GM12801 (cell line): ENCODE measurements around the gene OTUD6A.

Source experiments
- TF ChIP-seq, protein P1 (sequence below): IDR thresholded peaks from one replicate; pipeline ENCODE4 v1.5.1; 2011; ENCODE audit warnings: control low read depth; ENCODE audit not compliant: insufficient read length; ENCODE audit errors: extremely low read depth

Gene OTUD6A

GRCh38 chrX:70079870-70080269, 17.6 kb downstream of the OTUD6A start:
- TF ChIP-seq, protein P1, sequence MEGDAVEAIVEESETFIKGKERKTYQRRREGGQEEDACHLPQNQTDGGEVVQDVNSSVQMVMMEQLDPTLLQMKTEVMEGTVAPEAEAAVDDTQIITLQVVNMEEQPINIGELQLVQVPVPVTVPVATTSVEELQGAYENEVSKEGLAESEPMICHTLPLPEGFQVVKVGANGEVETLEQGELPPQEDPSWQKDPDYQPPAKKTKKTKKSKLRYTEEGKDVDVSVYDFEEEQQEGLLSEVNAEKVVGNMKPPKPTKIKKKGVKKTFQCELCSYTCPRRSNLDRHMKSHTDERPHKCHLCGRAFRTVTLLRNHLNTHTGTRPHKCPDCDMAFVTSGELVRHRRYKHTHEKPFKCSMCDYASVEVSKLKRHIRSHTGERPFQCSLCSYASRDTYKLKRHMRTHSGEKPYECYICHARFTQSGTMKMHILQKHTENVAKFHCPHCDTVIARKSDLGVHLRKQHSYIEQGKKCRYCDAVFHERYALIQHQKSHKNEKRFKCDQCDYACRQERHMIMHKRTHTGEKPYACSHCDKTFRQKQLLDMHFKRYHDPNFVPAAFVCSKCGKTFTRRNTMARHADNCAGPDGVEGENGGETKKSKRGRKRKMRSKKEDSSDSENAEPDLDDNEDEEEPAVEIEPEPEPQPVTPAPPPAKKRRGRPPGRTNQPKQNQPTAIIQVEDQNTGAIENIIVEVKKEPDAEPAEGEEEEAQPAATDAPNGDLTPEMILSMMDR = no peak

GRCh38 chrX:70082723-70083122, 20.5 kb downstream of the OTUD6A start:
- TF ChIP-seq, protein P1 = no peak

DNA sequence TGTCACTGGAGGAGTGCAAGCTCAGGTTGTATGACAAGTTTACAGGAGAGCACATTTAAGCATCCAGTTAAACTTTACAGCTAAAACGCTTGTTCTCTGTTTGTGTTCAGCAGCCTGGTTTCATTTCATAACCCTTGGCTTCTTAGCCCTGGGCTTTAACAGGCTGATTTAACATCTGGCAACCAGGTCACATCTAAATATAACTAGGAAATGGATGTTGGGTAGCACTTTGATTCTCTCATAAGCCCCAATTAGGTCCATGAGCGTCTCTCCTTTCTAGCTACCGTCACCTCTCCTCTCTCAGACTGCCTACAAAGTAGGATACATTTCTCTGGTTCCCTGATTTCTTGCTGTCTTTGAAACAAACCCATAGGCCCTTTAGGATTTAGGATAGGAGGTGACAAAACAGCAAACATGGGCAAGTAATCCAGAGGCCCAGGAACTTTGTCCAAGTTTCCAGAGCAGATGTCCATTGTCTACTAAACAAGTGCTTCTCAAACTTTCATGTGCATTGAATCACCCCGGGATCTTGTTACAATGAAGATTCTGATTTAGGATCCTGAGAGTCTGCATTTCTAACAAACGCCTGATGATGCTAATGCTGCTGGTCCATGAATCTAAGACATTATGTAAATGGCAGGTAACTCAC, 22.5 kb downstream of the OTUD6A start:
- TF ChIP-seq, protein P1 = no peak

DNA sequence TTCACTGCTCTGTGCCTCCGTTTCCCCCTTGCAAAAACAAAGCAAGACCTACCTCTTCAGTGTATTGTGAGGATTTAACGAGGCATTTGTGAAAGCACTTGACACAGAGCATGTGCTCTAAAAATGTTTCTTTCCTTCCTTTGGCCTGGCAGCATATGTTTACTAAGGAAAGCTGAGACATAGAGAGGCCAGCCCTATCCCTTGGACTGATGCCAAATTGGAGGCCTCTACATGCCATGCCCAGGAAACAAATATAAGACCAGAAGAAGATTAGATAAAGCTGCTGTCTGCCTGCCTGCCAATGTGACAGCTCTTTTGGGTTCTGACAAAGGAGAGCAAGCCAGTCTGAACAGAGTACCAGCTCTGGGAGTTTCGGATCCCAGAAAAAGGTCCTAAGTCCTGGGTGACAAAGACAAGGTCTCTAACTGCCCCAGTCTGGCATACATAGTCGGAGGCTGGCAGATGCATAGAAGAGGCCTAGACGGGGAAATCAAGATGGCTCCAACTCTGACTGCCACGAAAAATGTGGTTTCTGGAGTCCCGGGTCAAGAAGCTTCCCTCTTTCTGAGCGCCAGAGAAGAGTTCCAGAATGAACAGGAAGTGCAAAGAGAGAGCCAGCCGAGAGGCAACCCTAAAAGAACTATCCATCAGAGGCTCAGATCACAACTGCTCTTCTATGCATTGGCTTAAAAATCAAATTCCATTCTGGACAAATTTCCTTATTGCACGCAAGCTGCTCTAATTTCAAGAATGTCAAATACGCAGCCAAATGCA, 25.8 kb downstream of the OTUD6A start:
- TF ChIP-seq, protein P1 = no peak

GRCh38 chrX:70088751-70089150, 26.5 kb downstream of the OTUD6A start:
- TF ChIP-seq, protein P1 = no peak

DNA sequence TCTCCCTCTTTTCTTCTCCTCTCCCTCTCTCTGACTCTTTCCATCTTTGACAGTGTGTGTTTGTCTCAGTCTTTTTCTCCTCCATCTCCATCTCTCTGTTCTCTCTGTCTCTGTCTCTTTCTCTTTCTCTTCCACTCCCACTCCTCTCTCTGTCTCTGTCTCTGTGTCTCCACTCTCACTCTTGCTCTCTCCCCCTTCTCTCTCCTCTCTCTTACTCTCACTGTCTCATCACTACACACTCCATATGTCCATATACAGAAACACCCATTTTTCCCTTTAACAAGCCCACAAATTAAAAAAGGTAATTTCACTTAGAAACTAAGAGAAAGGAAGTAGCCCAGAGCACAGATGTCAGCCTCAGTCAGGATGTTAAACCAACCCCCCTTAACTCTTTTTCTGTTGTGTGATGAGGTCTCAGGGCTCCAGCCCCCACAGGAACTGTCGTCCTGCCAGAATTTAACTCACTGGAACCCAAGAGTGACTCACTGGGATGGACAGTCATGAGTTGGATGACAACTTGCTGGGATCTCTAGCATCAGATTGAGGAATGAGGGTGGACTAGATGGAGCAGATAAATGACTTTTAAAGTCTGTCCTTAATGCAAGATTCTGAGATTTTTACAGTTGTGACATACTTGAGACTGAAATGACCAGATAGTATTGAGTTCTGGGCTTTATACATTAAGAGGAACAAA, 27.5 kb downstream of the OTUD6A start:
- TF ChIP-seq, protein P1 = no peak

DNA sequence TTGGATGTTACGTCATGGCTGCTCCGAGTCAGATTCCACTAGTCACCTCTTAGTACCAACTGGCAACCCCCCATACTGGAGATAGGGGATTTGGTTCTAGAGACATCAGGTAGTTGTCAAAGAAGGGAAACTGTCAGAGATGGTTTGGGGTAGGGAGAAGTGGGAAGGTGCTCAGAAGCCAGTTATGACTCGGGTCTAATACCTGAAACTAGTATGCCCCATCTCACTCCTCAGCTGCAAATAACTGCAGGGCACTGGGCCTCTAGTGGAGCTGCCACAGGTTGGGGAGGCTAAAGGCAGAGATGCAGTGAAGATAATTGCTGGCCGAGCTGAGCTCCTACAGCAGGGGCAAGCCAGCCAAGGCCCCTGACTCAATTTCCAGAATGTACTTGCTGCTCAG, 30.0 kb downstream of the OTUD6A start:
- TF ChIP-seq, protein P1 = no peak
